GM18873 (cell line): Measurements from ENCODE around the gene HAUS5.

ENCODE experiments used
- ATAC-seq: cut with Tn5 transposase; IDR thresholded peaks from one replicate; pipeline ENCODE4 v1.9.1; 2021; ENCODE audit warnings: mild to moderate bottlenecking, moderate library complexity, moderate number of reproducible peaks; ENCODE audit not compliant: unreplicated experiment, low FRiP score

HAUS5 gene

DNA sequence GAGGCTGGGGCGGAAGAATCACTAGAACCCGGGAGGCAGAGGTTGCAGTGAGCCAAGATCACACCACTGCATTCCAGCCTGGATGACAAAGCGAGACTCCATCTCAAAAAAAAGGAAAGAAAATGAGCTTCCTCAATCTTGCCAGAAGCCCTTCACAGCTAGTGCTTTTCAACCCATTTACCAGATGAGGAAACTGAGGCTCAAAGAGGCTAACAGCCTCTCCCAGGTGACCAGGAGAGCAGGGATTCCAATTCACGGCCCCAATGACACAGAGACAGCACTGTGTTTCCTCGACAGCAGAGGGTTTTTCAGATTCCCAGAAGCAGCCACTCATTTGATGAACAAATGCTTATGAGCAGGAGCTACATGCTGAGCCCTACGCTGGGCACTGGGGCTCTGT, 57.0 kb downstream of the HAUS5 start:
- ATAC-seq = no peak

DNA sequence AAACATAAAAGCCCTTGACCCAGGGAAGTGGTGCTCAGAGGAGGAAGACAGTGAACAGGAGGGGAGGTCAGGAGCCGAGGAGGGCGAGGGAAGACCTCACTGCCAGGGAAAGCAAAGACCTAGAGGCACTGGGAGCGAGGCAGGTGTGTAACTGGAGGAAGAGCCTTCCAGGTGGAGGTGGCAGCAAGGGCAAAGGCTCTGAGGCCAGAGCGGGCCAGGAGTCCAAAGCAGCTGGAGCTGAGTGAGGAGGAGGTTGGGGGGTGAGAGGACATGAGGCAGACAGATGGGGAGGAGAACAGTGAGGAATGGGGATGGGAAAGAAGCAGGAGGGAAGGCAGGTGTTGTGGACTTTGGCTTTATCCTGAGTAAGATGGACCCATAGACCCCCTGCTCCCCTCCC, 57.4 kb downstream of the HAUS5 start:
- no peak for ATAC-seq

- ATAC-seq = no peak
Observed at GRCh38 chr19:35670686-35671085, 58.2 kb downstream of the HAUS5 start.

- no peak for ATAC-seq
Observed at GRCh38 chr19:35671818-35672217, 59.3 kb downstream of the HAUS5 start.

GRCh38 chr19:35673121-35673804, 60.7 kb downstream of the HAUS5 start:
- no peak for ATAC-seq
